Measurements from ENCODE around the gene ENTHD1.
"Not testable (repeated sequence)": the region's sequence is repeated elsewhere in the genome, so short reads cannot be mapped to it uniquely, and the experiment has no call there.

- not testable (repeated sequence) for TF ChIP-seq CTCF (IDR thresholded peaks at IDR 0.05; ENCODE audit: low read length); EZH2 (IDR thresholded peaks at IDR 0.05; ENCODE audit: borderline replicate concordance, low read length)
Observed at GRCh38 chr22:39889924-39890323, 3.6 kb downstream of the ENTHD1 start.
